Stimulated activated naive CD8-positive, alpha-beta T cell treated with anti-CD3 and anti-CD28 coated beads, Interleukin-15, Interleukin-2, amounts not matched to agents 100 ng/mL and 50 ng/mL, for 24 hours (primary cell): ENCODE measurements around the gene GPR176.

ENCODE experiments used
- H3K27ac Mint-ChIP-seq: one replicate; pipeline ENCODE4 v1.8.0; 2021; ENCODE audit warnings: mild to moderate bottlenecking, mixed read lengths
- H3K27me3 Mint-ChIP-seq: one replicate; pipeline ENCODE4 v1.8.0; 2021; ENCODE audit warnings: mixed read lengths
- H3K36me3 Mint-ChIP-seq: one replicate; pipeline ENCODE4 v1.8.0; 2021; ENCODE audit warnings: low read depth, mixed read lengths
- H3K4me1 Mint-ChIP-seq: one replicate; pipeline ENCODE4 v1.8.0; 2021; ENCODE audit warnings: low read depth, mixed read lengths
- H3K4me3 Mint-ChIP-seq: one replicate; pipeline ENCODE4 v1.8.0; 2021; ENCODE audit warnings: mild to moderate bottlenecking, mixed read lengths
- H3K9me3 Mint-ChIP-seq: one replicate; pipeline ENCODE4 v1.8.0; 2021; ENCODE audit warnings: mixed read lengths

The GPR176 gene, protein sequence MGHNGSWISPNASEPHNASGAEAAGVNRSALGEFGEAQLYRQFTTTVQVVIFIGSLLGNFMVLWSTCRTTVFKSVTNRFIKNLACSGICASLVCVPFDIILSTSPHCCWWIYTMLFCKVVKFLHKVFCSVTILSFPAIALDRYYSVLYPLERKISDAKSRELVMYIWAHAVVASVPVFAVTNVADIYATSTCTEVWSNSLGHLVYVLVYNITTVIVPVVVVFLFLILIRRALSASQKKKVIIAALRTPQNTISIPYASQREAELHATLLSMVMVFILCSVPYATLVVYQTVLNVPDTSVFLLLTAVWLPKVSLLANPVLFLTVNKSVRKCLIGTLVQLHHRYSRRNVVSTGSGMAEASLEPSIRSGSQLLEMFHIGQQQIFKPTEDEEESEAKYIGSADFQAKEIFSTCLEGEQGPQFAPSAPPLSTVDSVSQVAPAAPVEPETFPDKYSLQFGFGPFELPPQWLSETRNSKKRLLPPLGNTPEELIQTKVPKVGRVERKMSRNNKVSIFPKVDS

DNA sequence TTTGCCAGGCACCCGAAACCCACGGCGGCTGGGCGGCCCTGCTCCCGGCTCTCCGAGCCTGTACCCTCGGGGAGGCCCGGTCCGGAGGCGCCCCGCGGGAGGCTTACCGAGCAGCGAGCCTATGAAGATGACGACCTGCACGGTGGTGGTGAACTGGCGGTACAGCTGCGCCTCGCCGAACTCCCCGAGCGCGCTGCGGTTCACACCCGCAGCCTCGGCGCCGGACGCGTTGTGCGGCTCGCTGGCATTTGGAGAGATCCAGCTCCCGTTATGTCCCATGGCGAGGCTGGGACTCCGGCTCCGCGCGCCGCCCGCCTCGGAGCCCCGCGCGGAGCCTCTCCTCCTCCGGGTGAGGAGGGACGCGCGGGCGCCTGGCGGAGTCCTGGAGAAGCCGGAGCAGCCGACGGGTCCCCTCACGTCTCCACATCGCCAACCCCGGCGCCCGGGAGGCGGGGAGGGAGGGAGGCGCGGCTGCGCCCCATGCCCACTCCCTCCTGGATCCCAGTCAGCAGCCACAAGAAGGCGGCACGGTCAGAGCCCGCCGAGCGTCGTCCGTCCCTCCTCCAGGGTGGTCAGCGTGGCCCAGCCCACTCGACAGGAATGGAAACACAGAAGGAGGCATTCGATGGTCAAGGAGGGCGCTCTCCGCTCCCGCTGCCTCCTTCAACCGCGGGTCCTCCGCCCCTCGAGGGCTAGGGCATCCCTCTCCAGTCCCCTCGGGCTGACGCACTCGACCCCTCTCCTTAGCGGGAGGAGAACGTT, at the start of gene GPR176:
GPR176 (minus strand) TSS at position 519 of the 762 bp plus-strand sequence; CDS start at position 279, 240 bp downstream.
- Mint-ChIP-seq H3K36me3 (no peaks in the 10 kb centered on the region), H3K4me1 (peaks cover 20% of the 10 kb centered on the region), H3K9me3 (no peaks in the 10 kb centered on the region), H3K4me3 (peak within 1 kb of the TSS; percentile 84), H3K27me3 (peaks cover 28% of the 10 kb centered on the region), H3K27ac (peak within 1 kb of the TSS; percentile 72)

DNA sequence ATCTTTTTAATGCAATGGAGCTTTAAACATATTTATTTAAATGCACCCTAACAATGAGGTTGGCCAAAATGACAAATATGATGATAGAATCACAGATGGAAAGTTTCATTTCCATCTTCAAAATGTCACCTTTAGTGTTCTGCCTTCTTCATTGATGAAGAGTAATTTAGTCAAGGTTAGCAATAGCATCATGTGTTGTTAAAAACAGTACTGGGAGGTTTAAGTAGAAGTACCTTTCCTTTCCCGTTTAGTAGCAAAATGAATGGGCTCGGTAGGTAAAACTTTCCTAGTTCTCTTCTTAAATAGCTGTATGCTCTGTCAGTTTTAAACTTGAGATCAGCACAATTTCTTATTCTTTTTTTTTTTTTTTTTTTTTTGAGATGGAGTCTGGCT, 48.9 kb upstream of the GPR176 start:
- Mint-ChIP-seq H3K9me3 (no peaks in the 10 kb centered on the region), H3K36me3 (peaks cover 53% of the 10 kb centered on the region), H3K4me3 (no peak overlapping the region), H3K27me3 (no peaks in the 10 kb centered on the region), H3K4me1 (peaks cover 33% of the 10 kb centered on the region), H3K27ac (no peak overlapping the region)

DNA sequence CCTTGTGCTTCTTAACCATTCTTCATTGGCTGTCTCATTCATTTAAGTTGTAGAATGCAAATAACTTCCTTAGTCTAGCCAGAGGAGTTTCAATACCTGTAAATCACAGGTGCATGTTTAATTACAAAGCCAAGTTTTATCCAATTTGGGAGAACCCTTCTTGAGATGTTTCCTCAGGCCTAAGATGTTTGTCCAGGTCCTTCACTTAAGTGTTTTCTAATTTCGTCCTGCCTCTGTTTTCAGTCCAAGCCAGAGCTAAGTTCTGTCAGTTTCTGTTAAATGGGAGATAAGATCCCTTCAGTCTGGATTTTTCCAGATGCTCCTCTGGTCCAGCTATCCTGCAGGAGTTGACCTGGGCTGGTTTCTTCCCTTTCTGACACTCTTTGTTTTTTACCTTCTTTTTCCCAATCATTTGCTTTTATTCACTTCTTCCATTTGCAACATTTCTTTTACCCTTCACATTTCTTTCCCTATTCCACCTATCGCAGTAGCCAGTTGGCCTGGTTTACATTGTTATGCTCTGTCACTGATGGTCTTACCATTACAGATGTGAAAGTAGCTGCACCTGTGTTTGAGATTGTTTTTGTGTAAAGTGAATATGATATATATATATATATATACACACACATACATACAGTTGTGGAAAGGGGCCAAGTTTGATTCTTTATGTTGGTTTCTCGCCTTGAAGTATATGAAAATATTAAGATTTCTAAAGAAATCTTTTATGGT, 48.4 kb upstream of the GPR176 start:
- no peaks in the 10 kb centered on the region for H3K9me3 Mint-ChIP-seq
- peaks cover 53% of the 10 kb centered on the region for H3K36me3 Mint-ChIP-seq
- H3K27me3 Mint-ChIP-seq = no peaks in the 10 kb centered on the region
- H3K27ac Mint-ChIP-seq = peak overlapping the region; percentile 80
- no peak overlapping the region for H3K4me3 Mint-ChIP-seq
- peaks cover 33% of the 10 kb centered on the region for H3K4me1 Mint-ChIP-seq

DNA sequence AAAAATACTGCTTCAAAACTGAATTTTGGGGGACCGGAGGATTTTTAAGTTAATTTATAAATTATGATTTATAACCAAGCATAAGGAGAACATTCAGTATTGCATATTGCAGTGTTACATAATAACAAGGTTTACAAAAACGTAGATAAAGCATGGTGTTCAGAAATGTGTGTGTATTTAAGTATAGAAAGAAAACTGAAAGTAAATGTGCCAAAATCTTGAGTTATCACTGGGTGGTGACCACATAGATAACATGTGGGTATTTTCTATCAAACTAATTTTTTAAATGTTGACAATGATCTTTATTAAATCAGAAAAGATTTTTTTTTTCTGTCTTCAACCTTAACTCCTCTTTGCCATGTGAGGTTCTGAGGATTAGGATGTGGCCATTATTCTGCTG, 46.5 kb upstream of the GPR176 start:
- Mint-ChIP-seq H3K4me1 (peaks cover 33% of the 10 kb centered on the region), H3K36me3 (peaks cover 46% of the 10 kb centered on the region), H3K4me3 (no peak overlapping the region), H3K9me3 (no peaks in the 10 kb centered on the region), H3K27me3 (no peaks in the 10 kb centered on the region), H3K27ac (no peak overlapping the region)

DNA sequence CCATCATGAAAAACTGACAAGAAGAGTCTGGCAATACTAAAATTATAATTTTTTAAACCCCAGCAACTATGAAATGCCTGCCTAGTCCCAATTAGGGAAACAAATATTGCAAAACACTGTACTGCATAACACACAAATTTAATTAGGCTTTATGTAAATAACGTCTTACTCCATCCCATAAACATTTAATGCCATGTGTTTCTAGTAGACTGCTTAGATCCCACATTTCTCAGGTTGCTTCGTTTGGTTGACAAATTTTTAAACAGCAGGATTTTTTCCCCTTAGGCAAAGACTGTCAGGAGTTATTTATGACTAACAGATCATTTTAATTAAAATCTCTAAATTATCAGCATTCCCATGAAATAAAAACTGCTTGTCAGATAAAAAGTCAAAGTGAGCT, 43.7 kb upstream of the GPR176 start:
- H3K27me3 Mint-ChIP-seq = no peaks in the 10 kb centered on the region
- H3K9me3 Mint-ChIP-seq = no peaks in the 10 kb centered on the region
- no peak overlapping the region for H3K4me3 Mint-ChIP-seq
- no peak overlapping the region for H3K27ac Mint-ChIP-seq
- H3K4me1 Mint-ChIP-seq = peaks cover 22% of the 10 kb centered on the region
- peaks cover 36% of the 10 kb centered on the region for H3K36me3 Mint-ChIP-seq

DNA sequence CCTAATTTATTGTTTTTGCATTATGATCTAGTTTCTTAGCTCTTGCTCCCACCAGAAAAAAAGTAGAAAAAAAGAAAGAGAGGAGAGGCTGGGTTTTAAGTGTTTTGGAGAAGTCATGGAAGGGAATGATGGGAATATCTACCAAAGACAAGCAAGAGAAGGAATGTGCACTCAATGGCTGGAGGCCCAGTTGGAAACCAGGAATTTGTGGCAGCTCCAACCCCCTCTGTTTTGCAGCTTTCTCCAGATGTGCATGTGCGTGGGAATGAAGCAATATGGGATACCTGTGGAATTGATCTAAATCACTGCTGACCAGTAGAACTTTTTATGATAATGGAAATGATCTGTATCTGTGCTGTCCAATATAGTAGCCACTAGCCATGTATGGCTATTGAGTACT, 41.0 kb upstream of the GPR176 start:
- Mint-ChIP-seq H3K27me3 (no peaks in the 10 kb centered on the region), H3K36me3 (peaks cover 32% of the 10 kb centered on the region), H3K4me1 (no peaks in the 10 kb centered on the region), H3K4me3 (no peak overlapping the region), H3K27ac (no peak overlapping the region), H3K9me3 (no peaks in the 10 kb centered on the region)

DNA sequence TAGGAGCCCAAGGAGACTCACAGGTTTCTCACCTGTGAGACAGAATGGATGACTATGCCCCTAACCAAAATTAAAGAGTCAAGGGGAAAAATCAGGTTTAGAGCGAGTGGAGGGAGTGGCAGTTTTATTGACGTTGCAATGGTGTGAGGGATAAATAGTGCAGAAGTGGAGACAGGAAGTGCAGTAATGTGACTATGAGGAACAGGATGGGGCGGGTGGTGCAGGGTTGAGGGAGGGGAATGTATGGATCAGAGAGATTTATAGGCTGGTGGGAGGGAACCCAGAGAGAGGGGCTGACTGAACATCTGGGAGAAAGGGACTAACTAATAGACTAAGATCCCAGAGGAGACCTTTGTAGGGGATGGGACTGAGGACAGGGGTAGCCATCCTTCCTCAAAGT, 40.3 kb upstream of the GPR176 start:
- H3K4me1 Mint-ChIP-seq = no peaks in the 10 kb centered on the region
- H3K27ac Mint-ChIP-seq = no peak overlapping the region
- no peak overlapping the region for H3K4me3 Mint-ChIP-seq
- H3K36me3 Mint-ChIP-seq = peaks cover 29% of the 10 kb centered on the region
- H3K9me3 Mint-ChIP-seq = no peaks in the 10 kb centered on the region
- no peaks in the 10 kb centered on the region for H3K27me3 Mint-ChIP-seq

DNA sequence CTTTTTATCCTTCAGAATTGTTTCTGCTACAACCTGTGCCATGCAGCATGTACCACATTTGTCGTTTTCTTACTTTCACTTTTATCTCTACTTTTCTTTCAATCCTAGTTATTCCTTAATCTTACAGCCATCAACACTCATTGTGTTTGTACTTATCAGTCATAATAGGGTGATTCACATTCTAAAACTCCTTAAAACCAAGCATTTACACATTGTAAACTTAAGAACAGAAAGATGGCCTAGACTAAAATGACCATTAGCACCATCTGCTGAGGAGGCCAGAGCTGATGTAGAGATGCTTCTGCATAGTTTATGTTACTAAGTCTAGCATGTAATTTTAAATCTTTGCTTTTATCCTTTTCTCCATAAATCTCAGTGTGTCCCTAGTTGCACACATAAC, 39.3 kb upstream of the GPR176 start:
- Mint-ChIP-seq H3K9me3 (no peaks in the 10 kb centered on the region), H3K27me3 (no peaks in the 10 kb centered on the region), H3K27ac (no peak overlapping the region), H3K36me3 (peaks cover 36% of the 10 kb centered on the region), H3K4me1 (no peaks in the 10 kb centered on the region), H3K4me3 (no peak overlapping the region)

DNA sequence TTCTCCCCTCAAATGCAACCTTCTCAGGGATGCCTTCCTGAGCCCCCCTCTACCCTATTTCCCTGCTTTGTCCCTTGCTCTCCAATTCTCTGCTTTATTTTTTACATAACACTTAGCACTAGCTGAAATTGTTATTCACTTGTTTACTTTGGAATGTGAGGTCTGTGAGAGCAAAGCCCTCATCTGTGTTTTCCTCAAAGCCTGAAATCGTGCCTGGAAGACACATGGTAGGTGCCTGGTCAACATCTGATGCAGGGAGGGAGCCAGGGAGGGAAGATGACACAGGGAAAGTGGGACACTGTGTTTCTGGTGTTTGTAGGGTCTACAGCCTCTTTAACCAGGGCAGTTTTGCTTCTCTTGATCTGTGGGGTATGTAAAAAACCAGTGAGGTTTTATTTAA, 37.4 kb upstream of the GPR176 start:
- Mint-ChIP-seq H3K4me1 (no peaks in the 10 kb centered on the region), H3K4me3 (no peak overlapping the region), H3K27ac (no peak overlapping the region), H3K27me3 (no peaks in the 10 kb centered on the region), H3K36me3 (peaks cover 44% of the 10 kb centered on the region), H3K9me3 (no peaks in the 10 kb centered on the region)

DNA sequence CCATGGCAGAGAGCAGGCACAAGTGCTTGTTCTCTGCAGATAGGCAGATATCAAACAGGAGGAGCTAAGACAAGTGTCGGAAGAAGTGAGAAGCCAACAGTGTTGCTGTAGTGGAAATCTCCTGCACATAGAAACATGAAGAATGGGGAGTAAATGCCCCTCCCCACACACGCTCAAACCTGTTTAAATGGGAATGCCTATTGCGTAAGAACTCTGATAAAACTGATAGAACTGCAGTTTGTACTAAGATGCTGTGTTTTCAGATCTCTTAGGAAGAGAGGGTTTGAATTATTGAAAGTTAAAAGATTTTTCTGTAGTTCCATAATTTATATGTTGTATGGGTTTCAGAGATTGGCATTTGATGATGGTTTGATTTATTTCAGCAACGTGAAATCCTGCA, 33.5 kb upstream of the GPR176 start:
- no peaks in the 10 kb centered on the region for H3K27me3 Mint-ChIP-seq
- H3K36me3 Mint-ChIP-seq = peaks cover 65% of the 10 kb centered on the region
- peak overlapping the region; percentile 65 for H3K27ac Mint-ChIP-seq
- no peaks in the 10 kb centered on the region for H3K9me3 Mint-ChIP-seq
- H3K4me3 Mint-ChIP-seq = no peak overlapping the region
- H3K4me1 Mint-ChIP-seq = no peaks in the 10 kb centered on the region

DNA sequence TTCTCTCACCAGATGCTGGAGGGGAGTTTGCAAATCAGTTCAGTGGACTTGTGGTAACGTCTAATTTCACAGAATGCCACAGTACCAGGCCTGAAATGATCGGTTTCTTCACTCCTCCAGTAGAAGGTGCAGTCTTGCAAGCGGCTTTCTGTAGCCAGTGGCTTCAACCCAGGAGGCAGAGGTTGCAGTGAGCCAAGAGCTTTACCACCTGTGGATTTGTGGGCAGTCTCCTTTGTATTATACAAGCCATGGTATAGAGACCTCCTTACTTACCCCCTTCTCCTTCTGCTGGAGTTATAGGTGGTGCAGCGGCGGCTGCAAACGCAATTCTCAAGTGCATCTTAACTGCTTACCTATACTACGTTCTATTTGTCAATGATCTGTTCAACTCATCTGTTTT, 31.5 kb upstream of the GPR176 start:
- H3K36me3 Mint-ChIP-seq = peaks cover 52% of the 10 kb centered on the region
- no peaks in the 10 kb centered on the region for H3K9me3 Mint-ChIP-seq
- H3K27ac Mint-ChIP-seq = no peak overlapping the region
- no peak overlapping the region for H3K4me3 Mint-ChIP-seq
- no peaks in the 10 kb centered on the region for H3K27me3 Mint-ChIP-seq
- no peaks in the 10 kb centered on the region for H3K4me1 Mint-ChIP-seq

DNA sequence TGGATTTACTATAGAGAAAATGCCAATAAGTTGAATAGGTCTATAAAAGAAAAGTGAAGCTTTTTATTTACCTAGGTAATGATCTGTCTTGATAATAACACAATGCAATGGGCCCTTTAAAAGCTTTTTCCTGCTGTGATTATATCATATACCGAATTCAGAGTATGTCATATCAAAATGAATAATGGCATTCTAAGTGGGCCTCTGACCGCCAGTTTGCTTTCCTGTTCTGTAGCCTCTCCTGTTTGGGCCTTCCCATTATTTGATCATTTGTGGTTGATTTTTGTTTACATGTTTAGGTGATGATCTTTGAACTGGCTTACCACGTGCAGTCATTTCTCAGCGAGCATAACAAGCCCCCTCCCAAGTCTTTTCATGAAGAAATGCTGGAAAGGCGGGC, 28.8 kb upstream of the GPR176 start:
- Mint-ChIP-seq H3K4me3 (no peak overlapping the region), H3K9me3 (no peaks in the 10 kb centered on the region), H3K4me1 (no peaks in the 10 kb centered on the region), H3K36me3 (peaks cover 54% of the 10 kb centered on the region), H3K27me3 (no peaks in the 10 kb centered on the region), H3K27ac (no peak overlapping the region)

DNA sequence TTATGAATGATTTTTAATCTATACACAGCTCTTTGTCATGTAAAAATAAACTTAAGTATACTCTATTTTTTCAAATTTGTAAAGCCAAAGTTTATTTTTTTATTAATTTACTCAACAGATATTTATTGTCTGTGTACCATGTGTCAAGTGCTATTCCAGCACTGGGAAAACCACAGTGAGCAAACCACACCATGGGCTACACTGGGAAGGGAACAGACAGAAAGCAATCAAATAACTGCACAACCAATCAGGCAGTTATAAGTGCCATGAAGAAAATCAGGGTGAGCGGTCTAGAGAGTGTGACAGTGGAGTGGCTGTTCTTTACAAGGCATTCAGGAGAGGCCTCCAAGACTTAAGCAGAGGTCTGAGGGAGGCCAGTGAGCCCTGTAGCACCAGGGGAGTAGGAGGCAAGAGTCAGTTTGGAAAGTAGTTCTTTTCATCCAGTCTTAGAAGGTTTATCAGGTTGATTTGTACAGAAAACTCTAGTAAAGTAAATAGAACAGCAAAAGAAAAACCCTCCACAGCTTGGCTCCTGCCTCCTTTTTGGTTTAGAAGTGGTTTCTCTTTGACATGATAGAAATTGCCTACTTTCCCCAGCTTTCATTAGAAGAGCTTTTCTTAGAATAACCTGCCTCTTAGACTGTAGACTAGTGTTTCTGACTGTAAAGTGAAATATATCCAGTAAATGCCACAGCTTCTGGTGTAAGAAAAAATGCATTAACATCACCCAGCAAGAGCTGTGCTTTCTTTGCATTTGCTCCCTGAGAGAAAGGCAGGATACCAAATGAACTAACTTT, 27.5 kb upstream of the GPR176 start:
- H3K27ac Mint-ChIP-seq = no peak overlapping the region
- no peak overlapping the region for H3K4me3 Mint-ChIP-seq
- H3K4me1 Mint-ChIP-seq = peaks cover 2% of the 10 kb centered on the region

DNA sequence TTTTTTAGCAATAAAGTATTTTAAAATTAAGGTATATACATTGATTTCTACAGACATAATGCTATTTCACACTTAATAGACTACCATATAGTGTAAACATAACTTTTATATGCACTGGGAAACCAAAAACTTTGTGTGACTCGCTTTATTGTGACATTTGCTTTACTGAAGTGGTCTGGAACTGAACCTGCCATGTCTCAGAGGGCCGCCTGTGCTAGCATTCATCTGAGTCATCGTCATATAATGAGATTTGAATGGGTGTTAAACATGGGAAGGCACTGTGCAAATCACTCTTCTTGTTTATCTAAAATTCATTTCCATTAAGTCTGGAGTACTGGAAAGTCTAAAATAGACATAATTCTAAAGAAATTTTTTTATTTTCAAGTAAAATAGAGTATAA, 26.8 kb upstream of the GPR176 start:
- Mint-ChIP-seq H3K27ac (no peak overlapping the region), H3K27me3 (no peaks in the 10 kb centered on the region), H3K9me3 (no peaks in the 10 kb centered on the region), H3K4me3 (no peak overlapping the region), H3K36me3 (peaks cover 57% of the 10 kb centered on the region), H3K4me1 (peaks cover 5% of the 10 kb centered on the region)

More for the DNA sequence above, 27.5 kb upstream of the GPR176 start:
- H3K36me3 Mint-ChIP-seq = peaks cover 58% of the 10 kb centered on the region
- no peaks in the 10 kb centered on the region for H3K27me3 Mint-ChIP-seq
- H3K9me3 Mint-ChIP-seq = no peaks in the 10 kb centered on the region
